Activated T-cell treated with anti-CD3 and anti-CD28 coated beads for 4 hours (primary cell): ENCODE results near the gene CMC2.
A peak's percentile ranks its signal among the peaks of the same experiment; 100 is the strongest.

Source experiments
- DNase-seq: peaks from one replicate; pipeline ENCODE4 v3.0.0-alpha.2; 2020

CMC2 gene

GRCh38 chr16:81006813-81007695 is at the start of gene CMC2, which contains the start of gene CENPN:
Gene CMC2, minus strand, starts transcription at chr16:81006885. Its CDS starts 9,491 bp downstream, at chr16:80997394.
Gene CENPN, plus strand, starts transcription at chr16:81007214. Its CDS starts 4,726 bp downstream, at chr16:81011940.
- DNase-seq: peak; percentile 93

DNA sequence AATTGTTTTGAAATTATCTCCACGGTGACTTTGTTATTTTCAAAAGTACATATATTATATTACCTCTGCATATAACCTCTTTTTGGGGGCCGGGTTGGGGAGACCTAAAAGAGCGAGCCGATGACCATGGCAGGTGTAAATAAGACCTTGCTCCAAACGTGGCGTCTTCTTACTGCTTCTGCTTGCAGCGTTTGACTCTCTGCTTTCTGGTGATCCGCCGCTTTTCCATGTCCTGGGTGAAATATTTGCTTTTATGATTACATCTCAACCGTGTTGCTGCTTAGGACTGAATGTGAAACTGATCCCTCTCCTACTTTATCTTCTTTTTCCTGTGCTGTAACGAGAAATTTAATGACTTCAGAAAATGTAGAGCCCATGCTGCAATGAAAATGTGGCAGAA is 47.1 kb upstream of the CMC2 start:
- DNase-seq: no peak

GRCh38 chr16:81042821-81043220 is 36.1 kb upstream of the CMC2 start:
- no peak for DNase-seq

GRCh38 chr16:81041696-81042095 is 35.0 kb upstream of the CMC2 start:
- no peak for DNase-seq

- no peak for DNase-seq
Observed at GRCh38 chr16:81040842-81041241, 34.2 kb upstream of the CMC2 start.

- no peak for DNase-seq
Observed at GRCh38 chr16:81040131-81040530, 33.4 kb upstream of the CMC2 start.

- DNase-seq: no peak
Observed at GRCh38 chr16:81036751-81037350, 30.2 kb upstream of the CMC2 start.

DNA sequence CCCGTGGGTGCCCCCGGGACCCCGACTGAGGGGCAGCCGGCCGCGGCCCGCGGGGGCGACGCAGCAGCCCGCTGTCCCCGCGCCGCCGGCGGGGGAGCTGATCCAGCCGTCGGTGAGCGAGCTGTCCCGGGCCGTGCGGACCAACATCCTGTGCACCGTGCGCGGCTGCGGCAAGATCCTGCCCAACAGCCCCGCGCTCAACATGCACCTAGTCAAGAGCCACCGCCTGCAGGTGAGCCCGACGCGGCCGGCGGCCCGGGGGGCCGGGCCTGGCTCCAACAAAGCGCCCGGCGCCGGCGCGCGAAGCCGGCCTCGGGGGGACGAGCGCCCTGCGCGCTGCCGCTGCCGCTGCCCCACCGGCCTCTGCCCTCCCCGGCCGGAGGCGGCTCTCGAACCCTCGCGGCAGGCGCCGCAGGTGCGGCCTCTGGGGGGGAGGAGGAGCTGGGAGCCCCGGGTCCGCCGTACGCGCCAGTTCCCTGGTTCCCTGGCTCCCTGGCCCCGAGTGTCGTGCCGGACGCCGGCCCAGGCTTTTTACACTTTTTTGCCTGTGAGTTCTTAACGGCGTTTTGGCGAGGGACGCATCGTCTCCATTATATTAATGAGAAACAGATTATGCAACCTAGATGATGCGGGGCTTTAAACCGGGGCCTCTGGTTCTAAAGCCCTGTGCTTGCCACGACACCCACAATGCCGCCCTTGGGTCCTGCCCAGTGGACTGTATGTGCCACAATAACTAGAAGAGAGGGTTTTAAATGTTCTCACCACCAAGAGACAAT is 29.5 kb upstream of the CMC2 start:
- peak; percentile 18 for DNase-seq

- DNase-seq: peak; percentile 81
Observed at GRCh38 chr16:81035398-81035974, 28.8 kb upstream of the CMC2 start, which contains the start of gene ATMIN. Gene ATMIN, plus strand, starts transcription at chr16:81035842. Its CDS starts 29 bp downstream, at chr16:81035871.

GRCh38 chr16:81029930-81030604 is 23.4 kb upstream of the CMC2 start:
- no peak for DNase-seq

DNA sequence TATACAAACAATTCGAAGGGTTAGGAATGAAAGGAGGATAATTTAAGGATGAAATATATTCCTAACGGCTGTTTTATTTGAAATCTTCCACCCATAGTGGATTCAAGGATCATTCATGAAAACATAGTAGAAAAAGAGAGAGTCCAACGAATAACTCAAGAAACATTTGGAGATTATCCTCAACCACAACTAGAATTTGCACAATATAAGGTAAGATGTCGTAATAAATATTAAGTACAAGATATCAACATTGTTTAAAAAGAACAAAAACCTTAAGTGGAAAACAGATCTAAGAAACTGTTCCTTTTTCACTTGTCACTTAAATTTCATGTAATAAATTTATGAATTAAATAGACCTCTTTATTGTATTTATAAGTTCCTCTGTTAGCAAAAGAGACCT is 19.7 kb upstream of the CMC2 start:
- DNase-seq: no peak

DNA sequence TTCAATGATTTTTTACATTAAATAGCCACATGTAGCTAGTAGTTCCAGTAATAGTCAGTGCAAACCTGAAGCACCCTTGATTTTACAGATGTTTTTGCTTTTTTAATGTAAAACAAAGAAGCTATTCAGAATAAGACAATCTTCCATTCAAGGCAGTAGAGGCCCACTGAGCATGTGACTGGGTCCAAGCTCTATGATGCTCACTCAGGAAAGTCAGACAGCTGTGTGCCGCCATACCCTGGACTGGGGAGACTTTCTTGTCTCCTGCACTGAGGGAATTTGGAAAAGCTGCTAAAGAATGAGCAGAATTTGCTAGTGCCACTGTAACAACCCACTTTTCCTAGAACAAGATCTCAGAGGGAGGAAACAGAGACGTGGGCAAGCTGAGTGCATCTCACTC is 11.8 kb upstream of the CMC2 start:
- no peak for DNase-seq

- no peak for DNase-seq
Observed at GRCh38 chr16:81014672-81015071, 8.0 kb upstream of the CMC2 start.

DNA sequence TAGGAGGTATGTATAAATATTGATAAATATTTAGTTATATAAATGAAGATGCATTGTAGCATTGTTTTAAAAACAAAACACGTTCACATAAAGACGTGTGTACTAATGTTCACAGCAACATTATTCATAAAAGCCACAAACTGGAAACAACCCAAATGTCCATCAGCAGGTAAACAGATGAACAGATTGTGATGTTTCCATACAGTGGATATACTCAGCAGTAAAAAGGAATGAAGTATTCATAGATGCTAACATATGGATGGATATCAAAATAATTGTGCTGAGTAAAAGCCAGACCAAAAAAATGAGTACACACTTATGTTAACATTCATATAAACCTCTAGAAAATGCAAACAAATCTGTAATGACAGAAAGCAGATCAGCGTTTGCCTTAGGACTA is 6.3 kb upstream of the CMC2 start:
- DNase-seq: no peak

DNA sequence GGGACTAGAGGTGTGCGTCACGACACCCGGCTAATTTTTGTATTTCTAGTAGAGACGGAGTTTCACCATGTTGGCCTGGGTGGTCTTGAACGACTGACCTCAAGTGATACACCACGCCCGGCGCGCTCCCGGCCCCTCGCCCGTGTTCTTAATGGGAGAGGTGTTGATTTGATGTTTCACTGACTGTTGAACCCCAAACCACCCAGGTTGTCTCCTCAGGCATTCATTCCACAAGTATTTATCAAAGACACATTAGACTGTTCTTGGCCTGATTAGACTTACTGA is 1.8 kb upstream of the CMC2 start:
- no peak for DNase-seq

GRCh38 chr16:81006211-81006812 is 373 bp downstream of the CMC2 start:
- DNase-seq: peak; percentile 54

DNA sequence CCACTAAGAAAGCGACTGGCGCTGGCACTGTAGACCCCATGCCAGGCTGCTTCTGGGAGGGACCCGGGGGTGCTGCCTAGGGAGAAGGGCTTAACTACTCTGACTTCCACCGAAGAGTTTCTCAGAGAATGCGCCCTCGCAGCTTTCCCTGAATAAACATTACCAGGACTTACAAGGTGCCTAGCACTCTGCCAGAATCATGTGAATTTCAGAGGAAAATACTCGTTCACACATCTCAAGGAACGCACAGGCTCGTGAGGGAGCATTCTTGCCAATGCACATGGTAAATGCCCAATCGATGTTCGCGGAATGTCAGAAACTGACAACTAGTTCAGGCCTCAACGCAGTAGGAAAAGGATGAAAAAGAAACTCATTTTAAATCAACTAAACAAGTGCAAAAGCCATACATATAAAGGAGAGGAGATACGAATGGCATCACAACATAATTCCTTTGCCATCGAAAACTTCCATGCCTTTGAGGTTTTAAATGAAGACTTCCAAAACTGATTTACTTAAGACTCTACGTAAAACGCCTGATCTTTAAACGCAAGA is 999 bp downstream of the CMC2 start:
- no peak for DNase-seq

- peak; percentile 26 for DNase-seq
Observed at GRCh38 chr16:81004646-81005353, 1.9 kb downstream of the CMC2 start.

GRCh38 chr16:81003610-81004460 is 2.9 kb downstream of the CMC2 start:
- DNase-seq: no peak

DNA sequence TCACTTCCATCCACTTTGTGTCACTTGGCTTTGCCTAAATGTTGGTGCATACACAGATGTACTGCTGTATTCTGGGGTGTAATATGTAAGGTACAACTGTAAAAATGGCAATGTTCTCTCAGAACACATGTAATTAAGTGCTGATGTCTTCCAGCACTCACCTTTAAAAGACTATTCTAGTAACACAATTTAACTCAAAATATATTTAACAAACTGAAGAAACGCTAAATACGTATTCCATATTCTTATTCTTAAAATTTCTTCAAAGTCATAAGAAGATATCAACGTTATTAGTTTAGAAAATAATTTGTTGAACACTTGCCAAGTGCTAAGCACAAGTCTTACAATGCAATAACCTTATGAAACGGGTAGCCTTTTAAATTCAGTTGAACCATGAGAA is 3.6 kb downstream of the CMC2 start:
- no peak for DNase-seq
